Loucy (cell line): ENCODE results near the gene BST1.

Experiments
- EZH2phosphoT487 ChIP-seq: fragments of 200-600 bp; IDR thresholded peaks from 2 replicates; pipeline ENCODE4 v1.6.1; 2018; ENCODE audit warnings: antibody characterized with exemption, mild to moderate bottlenecking, moderate library complexity, borderline replicate concordance
- TF ChIP-seq, protein P1 (sequence below): fragments of 200-600 bp; sonication (generic); conservative IDR thresholded peaks from 2 replicates; pipeline ENCODE4 v1.5.1; 2014; ENCODE audit warnings: mild to moderate bottlenecking, antibody characterized with exemption, low read length

DNA sequence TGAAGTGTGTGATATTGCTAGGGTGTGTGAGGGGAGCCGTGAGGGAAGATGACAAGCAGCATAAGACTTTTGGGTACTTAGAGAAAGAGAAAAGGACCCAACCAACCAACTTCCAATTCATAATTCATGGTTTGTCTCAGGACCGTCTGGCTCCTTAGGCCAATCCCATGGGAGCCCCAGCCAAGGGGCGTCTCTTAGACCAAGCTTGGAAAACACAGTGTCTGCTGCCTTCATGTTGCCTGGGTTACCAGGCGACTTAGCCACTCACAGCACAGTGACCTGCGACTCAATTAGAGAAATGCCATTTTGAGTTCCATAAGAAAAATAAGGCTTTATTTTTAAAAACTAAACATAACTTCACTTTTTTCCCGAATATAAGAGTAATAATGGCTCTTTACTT is 32.7 kb downstream of the BST1 start:
- TF ChIP-seq, protein P1, sequence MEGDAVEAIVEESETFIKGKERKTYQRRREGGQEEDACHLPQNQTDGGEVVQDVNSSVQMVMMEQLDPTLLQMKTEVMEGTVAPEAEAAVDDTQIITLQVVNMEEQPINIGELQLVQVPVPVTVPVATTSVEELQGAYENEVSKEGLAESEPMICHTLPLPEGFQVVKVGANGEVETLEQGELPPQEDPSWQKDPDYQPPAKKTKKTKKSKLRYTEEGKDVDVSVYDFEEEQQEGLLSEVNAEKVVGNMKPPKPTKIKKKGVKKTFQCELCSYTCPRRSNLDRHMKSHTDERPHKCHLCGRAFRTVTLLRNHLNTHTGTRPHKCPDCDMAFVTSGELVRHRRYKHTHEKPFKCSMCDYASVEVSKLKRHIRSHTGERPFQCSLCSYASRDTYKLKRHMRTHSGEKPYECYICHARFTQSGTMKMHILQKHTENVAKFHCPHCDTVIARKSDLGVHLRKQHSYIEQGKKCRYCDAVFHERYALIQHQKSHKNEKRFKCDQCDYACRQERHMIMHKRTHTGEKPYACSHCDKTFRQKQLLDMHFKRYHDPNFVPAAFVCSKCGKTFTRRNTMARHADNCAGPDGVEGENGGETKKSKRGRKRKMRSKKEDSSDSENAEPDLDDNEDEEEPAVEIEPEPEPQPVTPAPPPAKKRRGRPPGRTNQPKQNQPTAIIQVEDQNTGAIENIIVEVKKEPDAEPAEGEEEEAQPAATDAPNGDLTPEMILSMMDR: no peak
- TF ChIP-seq EZH2phosphoT487: no peak
